ENCODE results near the gene INSRR. TPM values are rescaled to one million over a fixed set of nuclear protein-coding genes. Genes with fewer than 3 reads are reported as not detected.

Gene INSRR
- total RNA-seq, 1 experiment from 2014 or later, result not detected

DNA sequence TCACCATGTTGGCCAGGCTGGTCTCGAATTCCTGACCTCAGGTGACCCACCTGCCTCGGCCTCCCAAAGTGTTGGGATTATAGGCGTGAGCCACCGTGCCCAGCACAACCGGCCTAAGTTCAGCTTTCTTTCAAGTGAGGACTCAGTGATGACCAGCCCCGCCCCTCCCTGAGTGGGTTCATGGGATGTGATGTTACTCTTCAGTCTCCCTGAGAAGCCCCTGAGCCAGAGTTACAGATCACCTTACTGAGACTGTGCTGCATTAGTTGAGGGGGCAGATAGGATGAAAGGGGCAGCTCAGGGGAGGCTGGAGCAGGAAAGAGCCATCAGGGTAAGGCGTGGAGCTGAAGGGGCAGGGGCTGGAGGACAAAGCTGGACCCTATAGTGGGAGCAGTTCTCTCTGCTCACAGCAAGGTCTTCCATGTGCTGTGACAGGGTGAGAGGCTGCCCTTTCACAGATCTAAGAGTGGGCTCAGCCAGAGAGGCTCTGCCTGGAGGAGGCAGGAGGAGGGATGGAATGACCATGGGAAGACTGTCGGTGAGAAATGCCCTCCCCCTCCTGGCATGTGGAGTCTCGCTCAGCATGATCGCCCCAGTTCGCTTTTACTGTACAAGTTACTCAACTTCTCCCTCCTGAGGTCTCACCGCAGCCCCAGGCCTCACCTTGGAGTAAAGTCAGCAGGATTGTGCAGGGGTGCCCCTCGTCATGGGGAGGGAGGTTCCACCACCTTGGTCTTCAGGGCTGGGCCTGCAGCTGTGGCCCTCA lies 55.6 kb downstream of the INSRR start:
- TF ChIP-seq, protein P1, sequence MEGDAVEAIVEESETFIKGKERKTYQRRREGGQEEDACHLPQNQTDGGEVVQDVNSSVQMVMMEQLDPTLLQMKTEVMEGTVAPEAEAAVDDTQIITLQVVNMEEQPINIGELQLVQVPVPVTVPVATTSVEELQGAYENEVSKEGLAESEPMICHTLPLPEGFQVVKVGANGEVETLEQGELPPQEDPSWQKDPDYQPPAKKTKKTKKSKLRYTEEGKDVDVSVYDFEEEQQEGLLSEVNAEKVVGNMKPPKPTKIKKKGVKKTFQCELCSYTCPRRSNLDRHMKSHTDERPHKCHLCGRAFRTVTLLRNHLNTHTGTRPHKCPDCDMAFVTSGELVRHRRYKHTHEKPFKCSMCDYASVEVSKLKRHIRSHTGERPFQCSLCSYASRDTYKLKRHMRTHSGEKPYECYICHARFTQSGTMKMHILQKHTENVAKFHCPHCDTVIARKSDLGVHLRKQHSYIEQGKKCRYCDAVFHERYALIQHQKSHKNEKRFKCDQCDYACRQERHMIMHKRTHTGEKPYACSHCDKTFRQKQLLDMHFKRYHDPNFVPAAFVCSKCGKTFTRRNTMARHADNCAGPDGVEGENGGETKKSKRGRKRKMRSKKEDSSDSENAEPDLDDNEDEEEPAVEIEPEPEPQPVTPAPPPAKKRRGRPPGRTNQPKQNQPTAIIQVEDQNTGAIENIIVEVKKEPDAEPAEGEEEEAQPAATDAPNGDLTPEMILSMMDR (IDR thresholded peaks at IDR 0.05; ENCODE audit: insufficient read depth in 1 of 2, low read depth in 1 of 2, low read length in 1 of 2, severe bottlenecking in 1 of 2, unreplicated experiment in 1 of 2), result no peak
- Mint-ChIP-seq H3K27ac (ENCODE audit: unreplicated experiment) (no peak overlapping the region), H3K36me3 (ENCODE audit: insufficient read depth, unreplicated experiment) (peaks cover 41% of the 10 kb centered on the region), H3K9me3 (ENCODE audit: unreplicated experiment) (no peaks in the 10 kb centered on the region), H3K4me3 (ENCODE audit: unreplicated experiment) (no peak overlapping the region), H3K27me3 (ENCODE audit: insufficient read depth, unreplicated experiment) (no peaks in the 10 kb centered on the region), H3K4me1 (ENCODE audit: low read depth, unreplicated experiment) (no peaks in the 10 kb centered on the region)
- CTCF ChIA-PET, result interaction anchor here (1.6 to 3.0 kb wide), 2 partner anchors 11 to 56 kb away, joined by 6 to 10 read pairs; no protein-coding TSS in a partner anchor
- peaks cover 5% of the 10 kb centered on the region for H3K36me3 ChIP-seq (ENCODE audit: control insufficient read depth, insufficient read depth, low read length)
- intact Hi-C loops (cut with micrococcal nuclease; ENCODE audit: unreplicated experiment), result no loop called here
- H3K9me3 ChIP-seq, result no peaks in the 10 kb centered on the region
- H3K4me1 ChIP-seq, result no peaks in the 10 kb centered on the region
- POLR2A ChIA-PET, result no interaction called here
- no peak for DNase-seq
- no peak overlapping the region for H3K4me3 ChIP-seq (ENCODE audit: low read depth, low read length)
- BruUV-seq (replicated peaks), result no TSS peak
- no peaks in the 10 kb centered on the region for H3K27me3 ChIP-seq (replicated peaks; ENCODE audit: control insufficient read depth, insufficient read depth, low read length)

DNA sequence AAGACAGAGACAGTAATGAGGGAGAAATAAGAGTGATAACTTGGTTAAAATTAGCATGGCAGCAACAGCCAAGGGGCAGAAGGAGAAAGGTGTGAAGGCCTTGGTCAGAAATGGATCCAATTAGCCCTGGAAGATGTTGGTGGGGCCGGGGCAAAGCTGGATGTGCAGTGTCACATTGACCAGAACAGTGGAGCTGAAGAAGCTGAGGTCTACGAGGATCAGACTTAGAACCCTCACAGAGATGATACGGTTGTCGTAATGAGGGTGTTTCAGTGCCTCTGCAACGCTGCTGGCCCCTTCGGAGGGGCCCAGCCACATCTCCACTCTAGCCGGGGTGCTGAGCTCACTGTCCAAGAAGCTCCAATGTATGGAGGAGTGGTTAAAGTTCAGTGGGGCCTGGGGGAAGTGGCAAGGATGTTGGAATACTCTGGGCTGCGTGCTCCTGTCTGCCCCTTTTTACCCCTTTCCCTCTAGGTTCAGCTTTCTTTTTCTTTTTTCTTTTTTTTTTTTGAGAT lies 56.4 kb downstream of the INSRR start:
- H3K36me3 ChIP-seq (ENCODE audit: control insufficient read depth, insufficient read depth, low read length), result peaks cover 8% of the 10 kb centered on the region
- H3K27me3 Mint-ChIP-seq (ENCODE audit: insufficient read depth, unreplicated experiment), result no peaks in the 10 kb centered on the region
- TF ChIP-seq, protein P1 (IDR thresholded peaks at IDR 0.05; ENCODE audit: insufficient read depth in 1 of 2, low read depth in 1 of 2, low read length in 1 of 2, severe bottlenecking in 1 of 2, unreplicated experiment in 1 of 2), result no peak
- no peaks in the 10 kb centered on the region for H3K4me1 Mint-ChIP-seq (ENCODE audit: low read depth, unreplicated experiment)
- H3K4me3 ChIP-seq (ENCODE audit: low read depth, low read length), result no peak overlapping the region
- DNase-seq, result no peak
- no TSS peak for BruUV-seq (replicated peaks)
- POLR2A ChIA-PET, result no interaction called here
- no peaks in the 10 kb centered on the region for H3K9me3 ChIP-seq
- no peaks in the 10 kb centered on the region for H3K27me3 ChIP-seq (replicated peaks; ENCODE audit: control insufficient read depth, insufficient read depth, low read length)
- peak overlapping the region; percentile 16 for H3K27ac Mint-ChIP-seq (ENCODE audit: unreplicated experiment)
- no peak overlapping the region for H3K4me3 Mint-ChIP-seq (ENCODE audit: unreplicated experiment)
- no peaks in the 10 kb centered on the region for H3K4me1 ChIP-seq
- H3K9me3 Mint-ChIP-seq (ENCODE audit: unreplicated experiment), result no peaks in the 10 kb centered on the region
- intact Hi-C loops (cut with micrococcal nuclease; ENCODE audit: unreplicated experiment), result no loop called here
- peaks cover 49% of the 10 kb centered on the region for H3K36me3 Mint-ChIP-seq (ENCODE audit: insufficient read depth, unreplicated experiment)
- CTCF ChIA-PET, result interaction anchor here (0.6 to 3.0 kb wide), 3 partner anchors 12 to 68 kb away, joined by 6 to 10 read pairs (median 6); no protein-coding TSS in a partner anchor

DNA sequence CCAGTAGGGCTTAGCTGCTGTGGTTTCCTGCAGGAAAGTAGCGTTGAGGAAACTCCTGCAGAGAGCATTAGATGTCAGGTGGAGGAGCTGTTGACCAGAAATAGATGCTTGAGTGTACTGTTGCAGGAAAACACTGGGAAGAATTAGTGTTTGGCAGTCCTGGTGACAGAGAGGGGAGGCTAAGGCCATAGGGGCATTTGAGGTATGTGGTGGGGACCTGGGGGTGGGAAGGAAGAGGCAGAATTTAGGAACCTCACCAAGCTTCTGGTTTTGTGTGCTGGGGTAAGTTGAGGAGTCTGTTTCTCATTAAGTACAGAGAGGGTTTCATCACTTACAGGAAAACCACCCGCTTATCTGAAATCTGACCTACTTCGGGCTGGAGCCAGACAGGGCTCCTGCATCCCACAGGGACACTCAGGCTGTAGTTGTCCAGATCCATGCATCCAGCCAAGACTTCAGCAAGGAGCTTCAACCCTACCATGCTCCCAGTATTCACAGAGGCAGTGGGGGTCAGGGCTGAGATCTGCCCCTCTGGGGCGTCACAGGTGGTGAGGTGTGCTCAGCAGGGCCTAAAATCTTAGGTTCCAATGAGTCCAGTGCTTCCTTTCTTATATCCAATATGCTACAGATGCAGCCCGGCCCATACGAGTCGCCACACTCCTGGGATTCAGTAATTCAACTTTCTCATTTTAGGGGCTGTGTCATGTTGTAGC lies 57.4 kb downstream of the INSRR start:
- Mint-ChIP-seq H3K27me3 (ENCODE audit: insufficient read depth, unreplicated experiment) (no peaks in the 10 kb centered on the region), H3K27ac (ENCODE audit: unreplicated experiment) (no peak overlapping the region), H3K4me3 (ENCODE audit: unreplicated experiment) (no peak overlapping the region), H3K36me3 (ENCODE audit: insufficient read depth, unreplicated experiment) (peaks cover 57% of the 10 kb centered on the region), H3K9me3 (ENCODE audit: unreplicated experiment) (no peaks in the 10 kb centered on the region), H3K4me1 (ENCODE audit: low read depth, unreplicated experiment) (no peaks in the 10 kb centered on the region)
- Histone ChIP-seq H3K4me3 (ENCODE audit: low read depth, low read length) (no peak overlapping the region), H3K36me3 (ENCODE audit: control insufficient read depth, insufficient read depth, low read length) (peaks cover 8% of the 10 kb centered on the region), H3K27me3 (replicated peaks; ENCODE audit: control insufficient read depth, insufficient read depth, low read length) (no peaks in the 10 kb centered on the region), H3K4me1 (no peaks in the 10 kb centered on the region), H3K9me3 (no peaks in the 10 kb centered on the region)
- BruUV-seq (replicated peaks), result no TSS peak
- no peak for DNase-seq
- CTCF ChIA-PET, result interaction anchor here (1.6 to 3.0 kb wide), 2 partner anchors 12 to 58 kb away, joined by 6 to 10 read pairs; no protein-coding TSS in a partner anchor
- POLR2A ChIA-PET, result no interaction called here
- intact Hi-C loops (cut with micrococcal nuclease; ENCODE audit: unreplicated experiment), result no loop called here
- TF ChIP-seq, protein P1 (IDR thresholded peaks at IDR 0.05; ENCODE audit: insufficient read depth in 1 of 2, low read depth in 1 of 2, low read length in 1 of 2, severe bottlenecking in 1 of 2, unreplicated experiment in 1 of 2), result no peak

Measured in Caco-2 (cell line).